Activated T-cell treated with anti-CD3 and anti-CD28 coated beads for 48 hours (primary cell): ENCODE measurements around the gene SCD5.

Experiments used
- DNase-seq: peaks from one replicate; pipeline ENCODE4 v3.0.0-alpha.2; 2020; ENCODE audit warnings: low read depth

Gene SCD5

DNA sequence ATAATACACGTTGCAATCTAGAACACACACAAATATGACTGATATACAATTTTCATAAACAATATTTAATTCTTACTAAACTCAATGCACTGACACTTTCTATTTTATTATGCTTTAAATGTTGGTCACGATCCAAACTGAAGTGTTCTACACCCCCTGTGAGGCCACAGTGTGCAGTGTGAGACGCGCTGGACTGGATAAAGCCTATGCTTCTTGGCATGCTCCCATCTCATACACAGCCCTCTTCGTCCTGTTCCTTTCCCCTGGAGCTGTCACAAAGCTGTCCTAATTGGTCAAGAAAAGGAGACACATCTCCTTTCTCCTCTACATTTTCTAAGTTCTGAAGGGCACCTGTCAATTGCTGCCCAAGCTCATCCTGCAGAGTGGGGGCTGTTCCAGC, 72.0 kb downstream of the SCD5 start:
- no peak for DNase-seq

DNA sequence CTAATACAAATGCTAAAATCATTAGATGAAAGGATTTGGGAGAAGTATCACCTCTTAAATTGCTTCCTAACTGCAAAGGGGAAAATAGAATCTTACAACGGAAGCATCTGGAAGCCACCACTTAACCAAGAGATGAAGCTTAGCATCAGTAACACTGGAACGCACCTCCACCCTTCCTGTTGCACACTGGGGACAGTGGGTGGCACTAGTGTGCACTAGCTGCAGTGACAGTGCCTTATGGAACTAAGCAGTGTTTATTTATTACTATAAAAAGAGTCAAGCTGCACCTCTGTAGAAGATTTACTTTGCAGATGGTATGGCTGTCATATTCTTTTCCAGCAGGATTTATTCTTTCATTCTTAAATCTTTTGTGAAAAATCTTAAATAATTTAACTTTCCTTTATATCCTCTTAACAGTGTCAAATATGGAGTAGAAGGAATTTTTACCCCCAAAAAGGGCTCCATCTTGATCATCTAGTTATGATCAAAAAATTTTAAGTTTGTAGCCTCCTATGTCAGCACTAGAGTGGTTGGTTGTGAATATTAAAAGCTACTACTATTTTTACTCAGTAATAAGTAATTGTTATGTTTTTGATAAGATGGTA, 76.7 kb downstream of the SCD5 start:
- peak; percentile 5 for DNase-seq

DNA sequence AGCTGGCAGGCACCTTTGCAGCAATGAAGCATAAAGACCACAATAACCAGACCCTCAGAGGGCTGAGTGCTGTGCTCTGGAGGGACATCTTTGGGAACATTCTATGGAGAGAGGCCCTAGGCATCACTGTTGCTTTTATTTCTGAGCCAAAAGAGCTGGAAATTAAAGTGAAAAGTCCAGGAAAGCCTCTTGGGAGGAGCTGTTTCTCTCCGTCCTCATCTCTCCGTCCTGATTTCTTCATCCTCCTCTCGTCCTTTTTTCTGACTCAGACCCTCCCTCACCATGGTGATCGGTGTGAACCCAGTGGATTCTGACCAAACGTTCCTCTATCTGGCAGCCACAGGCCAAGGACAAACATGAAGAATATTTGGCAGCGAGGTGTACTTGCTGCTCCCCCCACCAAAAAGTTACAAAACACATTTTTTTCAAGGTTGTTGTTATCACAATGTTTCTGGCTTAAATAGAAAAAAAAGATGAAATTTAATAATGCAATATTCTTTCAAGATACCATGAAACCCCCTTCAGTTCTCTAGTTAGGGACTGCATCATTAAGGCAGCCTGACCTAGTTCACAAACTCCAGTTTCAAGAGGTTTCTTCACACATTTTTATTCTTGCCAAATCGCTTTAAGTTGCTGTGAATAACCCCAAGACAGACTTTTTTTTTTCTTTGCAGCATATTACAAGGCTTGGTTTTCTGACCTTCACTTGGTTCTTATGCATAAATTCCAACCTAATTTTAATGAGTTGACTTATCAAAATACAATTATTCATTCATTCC, 80.2 kb downstream of the SCD5 start:
- DNase-seq = no peak

DNA sequence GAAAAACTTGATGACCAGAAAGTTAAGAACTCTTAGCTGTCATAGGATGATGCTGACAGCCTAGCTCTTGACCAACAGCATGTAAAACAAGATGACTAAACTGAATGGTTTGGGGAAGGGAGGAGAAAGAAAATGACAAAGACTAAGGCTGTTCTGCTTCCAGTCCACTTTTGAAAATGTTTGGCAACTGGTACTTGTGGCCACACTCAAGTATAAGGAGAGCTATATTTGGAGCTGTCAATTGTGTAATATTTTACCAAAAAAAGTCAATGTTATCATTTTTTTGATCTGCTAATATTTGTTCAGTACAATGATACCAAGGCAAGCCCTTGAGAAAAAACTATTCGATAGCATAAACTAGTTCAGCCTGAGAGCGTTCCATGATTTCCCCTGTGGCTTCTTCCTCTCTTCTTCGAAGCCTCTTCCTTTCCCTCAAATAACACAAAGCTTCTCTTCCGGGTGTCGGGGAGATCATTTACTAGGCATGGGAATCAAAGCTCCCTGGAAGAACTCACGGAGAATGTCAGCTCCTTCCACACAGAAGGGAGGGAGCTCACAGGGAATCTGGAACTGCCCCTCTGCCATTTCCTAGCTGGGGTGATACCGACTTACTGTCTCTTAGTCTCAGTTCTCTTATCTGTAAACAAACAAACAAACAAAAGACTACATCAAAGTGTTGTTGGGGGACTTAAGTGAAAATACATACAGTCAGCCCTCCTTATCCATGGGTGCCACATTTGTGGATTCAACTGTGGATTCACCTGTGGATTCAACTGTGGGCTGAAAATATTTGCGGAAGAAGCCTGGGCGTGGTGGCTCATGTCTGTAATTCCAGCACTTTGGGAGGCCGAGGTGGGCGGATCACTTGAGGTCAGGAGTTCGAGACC, 82.6 kb downstream of the SCD5 start:
- DNase-seq = no peak

DNA sequence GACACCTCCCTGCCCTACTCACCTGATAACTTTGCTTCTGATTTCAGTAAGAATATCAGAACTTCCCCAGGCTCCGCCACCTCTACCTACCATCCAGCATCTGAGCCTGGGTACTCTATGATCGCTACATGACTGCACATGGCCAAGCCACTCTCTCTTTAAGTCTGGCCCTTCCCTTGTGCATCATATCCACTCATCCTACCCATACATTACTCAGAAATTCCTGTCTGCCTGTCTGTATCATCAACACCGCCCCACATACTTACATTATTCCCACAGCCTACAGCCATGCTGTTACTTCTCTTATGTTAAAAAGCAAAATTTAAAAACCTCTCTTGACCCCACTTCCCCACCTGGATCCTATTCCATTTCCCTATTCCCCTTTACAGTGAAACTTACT, 84.7 kb downstream of the SCD5 start:
- no peak for DNase-seq

DNA sequence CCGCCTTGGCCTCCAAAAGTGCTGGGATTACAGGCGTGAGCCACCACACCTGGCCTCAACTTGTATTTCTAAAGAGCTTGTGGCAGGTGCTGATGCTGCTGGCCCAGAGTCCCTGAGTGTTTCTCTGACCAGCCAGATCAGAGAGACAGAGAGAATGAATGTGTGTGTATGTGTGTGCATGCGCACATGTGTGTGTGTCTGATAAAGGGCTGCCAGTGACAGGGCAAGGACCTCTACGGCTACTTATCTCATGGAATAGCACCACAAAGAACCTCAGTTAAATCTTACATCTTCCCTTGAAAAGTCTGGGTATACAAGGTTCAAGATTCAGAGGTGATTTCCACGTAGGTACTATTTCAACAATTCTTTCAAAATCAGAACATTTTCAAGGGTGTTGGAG, 86.0 kb downstream of the SCD5 start:
- no peak for DNase-seq

DNA sequence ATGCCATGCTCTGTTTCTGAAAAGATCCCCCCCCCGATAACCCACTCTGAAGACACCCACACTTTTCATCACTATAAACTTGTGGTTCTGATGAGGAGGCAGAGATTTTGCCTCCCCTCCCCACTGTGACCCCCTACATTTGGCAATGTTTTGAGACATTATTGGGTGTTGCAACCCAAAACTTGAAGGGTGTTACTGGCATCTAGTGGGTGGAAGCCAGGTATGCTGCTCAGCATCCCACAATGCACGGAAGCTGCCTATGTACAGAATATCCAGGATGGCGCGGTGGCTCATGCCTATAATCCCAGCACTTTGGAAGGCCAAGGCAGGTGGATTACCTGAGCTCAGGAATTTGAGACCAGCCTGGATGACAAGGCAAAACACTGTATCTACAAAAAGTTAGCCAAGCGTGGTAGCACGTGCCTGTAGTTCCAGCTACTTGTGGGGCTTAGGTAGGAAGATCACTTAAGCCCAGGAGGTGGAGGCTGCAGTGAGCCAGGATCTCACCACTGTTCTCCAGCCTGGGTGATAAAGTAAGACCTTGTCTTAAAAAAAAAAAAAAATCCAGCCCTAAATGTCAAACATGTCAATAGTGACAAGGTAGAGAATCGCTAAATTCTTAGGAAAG, 87.3 kb downstream of the SCD5 start:
- DNase-seq = no peak

DNA sequence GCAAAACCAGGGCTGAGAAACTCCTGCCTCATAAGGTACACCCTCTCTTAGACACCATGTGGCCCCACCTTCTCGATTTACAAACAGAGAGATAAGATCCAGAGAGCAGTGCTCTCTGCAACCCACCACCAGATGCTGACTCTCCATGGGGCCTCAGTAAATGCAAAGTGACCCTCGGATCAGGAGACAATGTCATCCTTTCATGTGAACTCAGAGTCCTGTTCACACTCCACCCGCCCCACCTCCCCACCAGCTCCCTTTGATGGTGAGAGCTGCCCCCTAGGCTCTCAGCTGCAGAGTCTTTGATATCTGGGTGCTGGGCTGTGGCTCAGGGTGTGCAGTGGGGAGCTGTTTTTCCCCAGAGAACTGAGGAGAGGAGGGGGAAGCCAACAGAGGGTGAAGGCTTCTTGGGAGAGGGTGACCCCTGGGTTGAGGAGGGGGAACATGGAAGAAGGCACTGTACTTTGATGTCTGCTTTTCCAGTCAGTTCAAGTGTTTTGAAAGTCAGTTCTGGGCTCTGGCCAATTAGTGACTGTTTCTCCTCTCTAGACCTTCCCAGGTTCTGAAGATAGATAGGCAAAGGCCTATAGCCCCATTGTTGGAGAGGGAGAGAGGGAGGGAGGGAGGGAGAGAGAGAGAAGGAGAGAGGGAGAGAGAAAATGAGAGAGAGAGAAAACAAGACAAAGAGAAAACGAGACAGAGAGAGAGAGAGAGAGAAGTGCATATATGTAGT, 88.2 kb downstream of the SCD5 start:
- DNase-seq = no peak

DNA sequence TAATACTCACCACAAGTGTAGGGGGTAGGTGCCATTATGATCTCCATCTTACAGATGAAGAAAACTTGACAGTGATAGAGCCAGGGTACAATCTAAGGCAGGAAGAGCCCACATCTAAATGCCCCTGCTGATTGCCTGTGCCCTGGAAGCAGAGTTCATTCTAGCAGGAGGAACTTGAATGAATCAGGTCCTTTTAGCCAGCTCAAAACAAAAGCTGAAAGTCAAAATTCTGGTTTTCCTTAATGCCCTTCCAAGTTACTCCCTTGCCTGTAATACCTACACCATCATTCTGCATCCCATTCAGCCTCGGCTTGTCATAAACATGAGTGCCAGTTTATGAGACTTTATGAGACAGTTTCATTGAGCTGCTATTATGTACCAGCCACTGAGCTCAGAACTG, 89.6 kb downstream of the SCD5 start:
- no peak for DNase-seq

DNA sequence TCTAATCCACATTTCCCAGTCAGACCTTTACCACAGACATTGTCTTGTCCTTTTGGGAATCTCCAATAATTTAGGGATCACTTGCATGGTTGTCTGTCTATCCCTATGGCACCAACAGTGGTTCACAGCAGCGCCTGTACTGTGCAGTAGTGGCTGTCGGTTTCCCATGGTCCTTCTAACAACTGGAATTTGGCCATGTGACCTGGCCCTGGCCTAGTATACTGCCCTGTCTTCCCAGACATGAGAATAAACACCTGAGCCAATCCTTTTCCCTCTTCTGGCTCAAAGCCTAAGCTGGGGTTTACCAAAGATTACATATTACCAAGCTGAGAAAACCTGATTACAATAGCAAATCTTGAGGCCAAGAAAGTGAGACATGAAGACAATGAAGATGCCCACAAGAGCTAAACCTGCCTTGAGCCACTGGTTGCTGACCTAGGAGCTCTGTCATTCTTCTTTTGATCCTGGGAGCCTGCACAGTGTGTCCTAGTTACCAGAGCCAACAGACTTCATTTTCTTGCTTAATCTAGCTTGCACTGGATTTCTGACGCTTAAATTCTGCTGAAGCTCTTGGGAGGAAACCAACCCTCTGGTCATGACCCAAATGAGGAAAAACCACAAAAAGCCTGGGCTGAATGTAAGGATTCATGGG, 92.1 kb downstream of the SCD5 start:
- no peak for DNase-seq

DNA sequence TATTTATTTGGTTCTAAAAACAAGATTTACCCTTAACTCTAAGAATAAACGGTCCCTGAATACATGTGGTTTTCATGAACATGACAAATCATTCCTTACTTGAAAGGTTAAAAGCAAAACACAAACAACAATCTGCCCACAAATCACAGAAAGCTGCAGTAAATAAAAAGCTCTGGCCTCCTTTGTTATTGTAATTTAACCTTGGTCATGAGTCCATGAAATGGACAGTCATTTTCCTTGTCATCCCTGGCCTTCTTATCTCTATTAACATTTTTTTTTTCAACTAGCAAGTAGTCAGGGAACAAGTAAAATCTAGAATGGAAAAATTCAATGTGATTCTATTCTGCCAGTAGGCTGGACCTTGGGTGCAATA, 92.7 kb downstream of the SCD5 start:
- no peak for DNase-seq

DNA sequence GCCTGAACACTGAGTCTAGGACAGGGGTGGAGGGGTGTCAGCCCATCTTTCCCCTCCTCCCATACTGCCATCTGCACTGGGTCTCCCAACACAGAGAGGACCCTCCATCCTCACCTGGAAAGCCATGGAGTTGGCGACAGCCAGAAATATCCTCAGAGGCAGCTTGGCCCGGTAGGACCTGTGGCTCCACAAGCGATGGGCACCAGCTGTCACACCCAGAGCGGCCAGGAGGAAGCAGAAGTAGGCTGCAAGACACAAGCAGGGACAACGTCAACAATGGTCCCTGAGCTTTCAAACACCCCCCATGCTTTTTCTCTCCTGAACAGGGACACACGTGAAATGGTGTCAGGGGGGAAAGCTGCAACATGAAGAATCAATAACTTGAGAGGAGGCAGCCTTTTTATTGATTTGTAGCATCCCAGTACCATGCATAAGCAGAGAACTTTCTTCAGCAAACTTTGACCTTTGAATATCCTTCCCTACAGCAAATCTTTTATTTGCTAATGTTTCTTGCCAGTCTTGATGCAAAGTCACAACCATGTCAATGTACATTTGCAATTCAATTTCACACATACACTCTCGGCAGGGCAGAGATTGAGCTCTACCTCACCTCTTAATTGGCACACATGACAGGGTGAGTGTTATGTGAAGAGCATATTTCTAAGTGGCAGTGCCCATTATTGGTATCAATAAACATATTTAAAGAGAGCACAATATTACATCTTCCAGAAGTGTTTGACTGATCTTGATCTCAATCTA, 93.2 kb downstream of the SCD5 start:
- no peak for DNase-seq

DNA sequence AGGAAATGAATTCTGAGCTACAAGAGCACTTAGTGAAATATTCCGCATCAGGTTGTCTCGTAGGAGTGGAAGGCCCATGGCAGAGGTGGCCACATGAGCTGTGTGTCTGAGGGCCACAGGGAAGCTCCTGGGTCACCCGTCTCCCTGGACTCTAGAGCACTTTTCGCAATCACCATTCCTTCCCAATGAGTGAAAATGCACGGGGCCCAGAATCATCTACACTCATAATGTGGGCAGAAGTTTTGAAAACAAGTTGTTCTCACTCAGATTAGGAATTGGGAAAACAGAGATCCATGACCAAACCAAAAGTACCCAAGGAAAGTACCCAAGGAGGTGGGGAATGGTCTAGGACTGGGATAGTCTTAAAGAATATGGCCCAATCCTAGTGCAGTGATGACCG, 94.4 kb downstream of the SCD5 start:
- no peak for DNase-seq

DNA sequence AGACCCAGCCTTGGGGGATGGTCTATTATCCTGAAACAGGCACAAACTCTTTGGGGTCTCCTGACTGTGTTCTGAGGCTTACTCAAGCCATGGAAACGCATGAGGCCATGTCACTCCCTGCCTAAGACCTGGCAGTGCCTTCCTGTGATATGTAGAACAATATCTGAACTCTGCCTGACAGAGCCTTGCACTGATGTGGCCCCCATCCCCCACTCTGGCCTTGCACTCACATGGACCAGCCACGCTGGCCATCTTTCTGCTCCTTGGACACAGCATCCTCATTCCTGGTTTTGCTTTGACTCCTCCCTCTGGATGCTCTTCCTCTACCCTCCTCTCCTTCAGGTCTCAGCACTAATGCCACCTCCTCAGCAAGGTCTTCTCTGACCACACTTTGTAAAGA, 100.2 kb downstream of the SCD5 start:
- no peak for DNase-seq

DNA sequence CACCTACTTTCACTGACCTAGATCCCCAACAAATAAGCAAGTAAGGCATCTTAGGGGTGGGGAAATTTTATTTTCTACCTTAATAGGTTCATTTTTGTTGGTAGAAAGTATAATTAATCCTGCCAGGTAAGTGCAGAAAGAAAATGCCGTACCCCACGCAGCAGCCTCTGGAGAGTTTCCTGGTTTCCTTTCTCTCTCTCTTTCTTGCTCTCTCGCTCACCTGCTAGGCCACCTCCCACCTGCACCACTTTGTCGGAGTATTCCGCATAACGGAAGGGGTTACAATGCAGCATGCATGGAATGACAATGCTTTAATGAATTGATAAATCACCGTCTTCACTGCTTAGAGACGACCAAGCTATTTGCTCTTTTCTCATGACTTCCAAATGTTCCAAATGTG, 101.0 kb downstream of the SCD5 start:
- no peak for DNase-seq

DNA sequence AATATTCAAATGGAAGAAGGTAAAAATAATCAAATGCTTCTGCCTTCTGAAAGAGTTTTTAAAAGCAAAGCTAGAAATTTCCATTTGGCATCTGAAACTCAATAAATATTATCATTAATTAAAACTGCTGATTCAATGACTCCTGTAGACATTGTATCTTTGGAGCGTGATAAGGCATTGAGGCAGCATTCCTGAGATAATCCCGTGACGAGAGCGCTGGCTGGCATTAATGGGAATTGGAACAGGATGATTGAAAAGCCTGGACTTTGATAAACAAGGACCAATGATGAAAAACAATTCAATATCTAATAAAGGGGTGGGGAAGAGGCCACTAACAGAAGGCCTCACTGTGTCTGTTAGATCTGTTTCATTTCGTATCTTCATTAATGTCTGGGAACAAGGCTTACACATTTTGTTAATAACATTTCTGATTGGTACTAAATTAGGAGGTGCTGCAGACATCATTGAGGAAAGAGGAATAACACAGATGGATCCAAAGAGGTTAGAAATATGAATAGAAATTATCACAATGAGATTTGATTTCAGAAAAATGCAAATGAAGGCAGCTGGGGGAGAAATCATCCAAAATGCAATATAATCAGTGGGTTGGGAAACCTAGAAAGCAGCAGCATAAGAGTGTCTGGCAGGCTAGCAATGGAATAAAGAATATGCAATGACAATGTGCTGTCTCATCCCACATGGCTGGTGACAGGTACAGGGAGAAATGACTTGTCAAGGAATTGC, 102.3 kb downstream of the SCD5 start:
- DNase-seq = no peak

DNA sequence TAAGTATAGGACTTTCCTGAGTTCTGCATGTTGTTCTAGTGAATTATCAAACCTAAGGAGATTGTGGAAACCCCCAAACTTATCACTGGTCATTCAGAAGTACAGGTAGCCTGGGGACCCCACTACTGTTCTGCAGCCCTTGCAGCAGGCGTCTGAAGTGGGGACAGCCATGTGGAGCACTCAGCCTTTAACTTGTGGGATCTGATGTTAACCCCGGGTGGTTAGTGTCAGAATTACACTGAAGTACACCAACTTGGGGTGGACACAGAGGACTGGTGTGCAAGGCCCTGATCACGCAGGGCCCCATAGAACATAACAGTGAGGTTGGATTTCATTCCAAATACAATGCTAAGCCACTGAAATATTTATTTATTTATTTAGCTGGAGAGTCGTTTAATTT, 103.7 kb downstream of the SCD5 start:
- DNase-seq = no peak

DNA sequence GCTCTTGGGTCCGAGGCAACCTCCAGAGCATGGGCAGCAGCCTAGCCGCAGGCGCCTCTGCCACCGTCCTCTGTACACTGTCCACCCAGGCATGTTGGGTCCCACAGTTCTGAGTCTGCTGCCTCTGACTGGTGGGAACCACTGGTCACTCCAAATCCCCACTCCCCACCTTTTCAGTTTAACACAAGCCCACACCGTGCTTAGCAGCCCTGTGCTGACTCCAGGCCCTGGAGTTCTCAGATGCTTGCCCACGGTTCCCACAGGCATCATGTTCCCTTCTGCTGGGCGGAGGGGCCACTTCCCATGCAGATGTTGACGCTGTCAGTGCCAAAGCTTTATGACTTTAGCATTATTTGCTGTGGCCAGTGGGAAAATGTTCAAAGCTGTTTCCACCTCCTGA, 104.5 kb downstream of the SCD5 start:
- DNase-seq = no peak

DNA sequence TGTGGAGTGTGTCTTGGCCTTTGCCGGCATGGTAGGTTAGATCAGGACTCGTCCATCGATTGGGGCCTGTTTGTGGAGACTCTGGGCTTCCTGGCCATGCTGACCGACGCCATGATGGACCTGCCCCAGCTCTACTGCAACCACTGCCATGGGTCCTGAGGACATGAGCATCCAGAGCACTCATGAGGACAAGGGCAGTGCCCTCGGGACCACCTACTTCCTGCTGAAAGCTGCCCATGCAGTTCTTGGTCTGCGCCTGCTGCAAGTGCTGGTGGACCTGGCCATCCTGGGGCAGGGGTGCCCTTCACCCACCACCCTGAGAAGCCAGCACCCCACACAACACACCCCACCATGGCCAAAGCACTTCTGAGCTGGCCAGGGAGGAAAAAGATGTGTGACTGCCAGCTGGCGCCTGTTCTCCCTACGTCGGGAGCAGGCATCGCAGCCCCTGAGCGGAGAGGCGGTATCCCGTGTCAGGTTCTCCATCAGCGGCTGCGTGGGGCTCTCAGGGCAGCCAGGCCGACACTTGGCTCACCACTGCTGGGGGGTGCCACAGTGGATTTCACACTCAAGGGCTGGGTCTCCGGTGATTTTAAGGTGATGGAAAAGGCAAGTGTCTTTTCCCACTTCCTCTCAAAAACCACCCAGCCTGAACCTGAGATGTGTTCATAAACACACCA, 106.4 kb downstream of the SCD5 start:
- no peak for DNase-seq
